GM21529 (cell line): Measurements from ENCODE around the gene SORCS2.
"Not testable (repeated sequence)": the region's sequence is repeated elsewhere in the genome, so short reads cannot be mapped to it uniquely, and the experiment has no call there.

Experiments
- ATAC-seq: cut with Tn5 transposase; IDR thresholded peaks from one replicate; pipeline ENCODE4 v1.9.1; 2021; ENCODE audit not compliant: unreplicated experiment

Gene SORCS2

GRCh38 chr4:7199129-7199725, 6.9 kb downstream of the SORCS2 start:
- no peak for ATAC-seq

GRCh38 chr4:7199771-7200441, 7.6 kb downstream of the SORCS2 start:
- no peak for ATAC-seq

GRCh38 chr4:7200801-7201200, 8.5 kb downstream of the SORCS2 start:
- ATAC-seq, result no peak

GRCh38 chr4:7201420-7202305, 9.3 kb downstream of the SORCS2 start:
- ATAC-seq, result no peak

GRCh38 chr4:7202411-7202810, 10.1 kb downstream of the SORCS2 start:
- ATAC-seq, result no peak

- no peak for ATAC-seq
These were observed 12.5 kb downstream of the SORCS2 start for GRCh38 chr4:7204656-7205387.

- no peak for ATAC-seq
These were observed 14.0 kb downstream of the SORCS2 start for GRCh38 chr4:7206385-7206784.

- no peak for ATAC-seq
These were observed 14.7 kb downstream of the SORCS2 start for GRCh38 chr4:7206911-7207567.

- ATAC-seq, result no peak
These were observed 15.4 kb downstream of the SORCS2 start for GRCh38 chr4:7207628-7208231.

- no peak for ATAC-seq
These were observed 16.4 kb downstream of the SORCS2 start for GRCh38 chr4:7208509-7209451.

GRCh38 chr4:7209699-7210098, 17.4 kb downstream of the SORCS2 start:
- ATAC-seq, result no peak

- ATAC-seq, result no peak
These were observed 18.5 kb downstream of the SORCS2 start for GRCh38 chr4:7210824-7211223.

- ATAC-seq, result no peak
These were observed 19.9 kb downstream of the SORCS2 start for GRCh38 chr4:7212101-7212674.

- ATAC-seq, result no peak
These were observed 20.6 kb downstream of the SORCS2 start for GRCh38 chr4:7212921-7213320.

GRCh38 chr4:7213807-7214206, 21.5 kb downstream of the SORCS2 start:
- ATAC-seq, result no peak

- ATAC-seq, result no peak
These were observed 22.0 kb downstream of the SORCS2 start for GRCh38 chr4:7214359-7214758.

- ATAC-seq, result not testable (repeated sequence)
These were observed 22.8 kb downstream of the SORCS2 start for GRCh38 chr4:7215187-7215586.

- no peak for ATAC-seq
These were observed 24.7 kb downstream of the SORCS2 start for GRCh38 chr4:7217039-7217438.
